Liver (tissue), 3 donors: ENCODE measurements around the gene DGKE.

ENCODE experiments used
- GABPA ChIP-seq, 2 donors: IDR thresholded peaks in 1 of 2; conservative IDR thresholded peaks in 1 of 2; 2 replicates each; pipeline ENCODE4 v1.6.1; 2016; ENCODE audit warnings: antibody characterized with exemption in 2 of 2, mild to moderate bottlenecking in 1 of 2, moderate library complexity in 1 of 2
- JUND ChIP-seq, 2 donors: IDR thresholded peaks; 2 replicates each; pipeline ENCODE4 v1.6.1; 2016; ENCODE audit warnings: antibody characterized with exemption in 2 of 2
- RAD21 ChIP-seq, 2 donors: IDR thresholded peaks; 2 replicates each; pipeline ENCODE4 v1.6.1; 2016; ENCODE audit warnings: antibody characterized with exemption in 2 of 2, mild to moderate bottlenecking in 2 of 2
- SP1 ChIP-seq: IDR thresholded peaks from 2 replicates; pipeline ENCODE4 v1.6.1; 2018; ENCODE audit warnings: antibody characterized with exemption, mild to moderate bottlenecking
- TAF1 ChIP-seq: conservative IDR thresholded peaks from 2 replicates; pipeline ENCODE4 v1.6.1; 2016; ENCODE audit warnings: antibody characterized with exemption, mild to moderate bottlenecking
- YY1 ChIP-seq: IDR thresholded peaks from 2 replicates; pipeline ENCODE4 v1.6.1; 2016; ENCODE audit warnings: antibody characterized with exemption, mild to moderate bottlenecking
- TF ChIP-seq, protein P1 (sequence below): fragments of 150-350 bp; IDR thresholded peaks from 2 replicates; pipeline ENCODE4 v1.5.1; 2017; ENCODE audit warnings: improper control_type of control experiment, low read depth, low read length; ENCODE audit not compliant: missing input control
- TF ChIP-seq, protein P2 (sequence below): IDR thresholded peaks from 2 replicates; pipeline ENCODE4 v1.6.1; 2016; ENCODE audit warnings: antibody characterized with exemption
- donor health status: healthy.
- donor health status: healthy.

- TF ChIP-seq, protein P1, sequence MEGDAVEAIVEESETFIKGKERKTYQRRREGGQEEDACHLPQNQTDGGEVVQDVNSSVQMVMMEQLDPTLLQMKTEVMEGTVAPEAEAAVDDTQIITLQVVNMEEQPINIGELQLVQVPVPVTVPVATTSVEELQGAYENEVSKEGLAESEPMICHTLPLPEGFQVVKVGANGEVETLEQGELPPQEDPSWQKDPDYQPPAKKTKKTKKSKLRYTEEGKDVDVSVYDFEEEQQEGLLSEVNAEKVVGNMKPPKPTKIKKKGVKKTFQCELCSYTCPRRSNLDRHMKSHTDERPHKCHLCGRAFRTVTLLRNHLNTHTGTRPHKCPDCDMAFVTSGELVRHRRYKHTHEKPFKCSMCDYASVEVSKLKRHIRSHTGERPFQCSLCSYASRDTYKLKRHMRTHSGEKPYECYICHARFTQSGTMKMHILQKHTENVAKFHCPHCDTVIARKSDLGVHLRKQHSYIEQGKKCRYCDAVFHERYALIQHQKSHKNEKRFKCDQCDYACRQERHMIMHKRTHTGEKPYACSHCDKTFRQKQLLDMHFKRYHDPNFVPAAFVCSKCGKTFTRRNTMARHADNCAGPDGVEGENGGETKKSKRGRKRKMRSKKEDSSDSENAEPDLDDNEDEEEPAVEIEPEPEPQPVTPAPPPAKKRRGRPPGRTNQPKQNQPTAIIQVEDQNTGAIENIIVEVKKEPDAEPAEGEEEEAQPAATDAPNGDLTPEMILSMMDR, result no peak
- no peak for TF ChIP-seq SP1
- no peak for TF ChIP-seq TAF1
- TF ChIP-seq RAD21 (IDR thresholded peaks at IDR 0.05), result no peak
- TF ChIP-seq GABPA (IDR thresholded peaks at IDR 0.05 in 1 of 2, conservative IDR thresholded peaks at IDR 0.05 in 1 of 2), result no peak
- TF ChIP-seq, protein P2, sequence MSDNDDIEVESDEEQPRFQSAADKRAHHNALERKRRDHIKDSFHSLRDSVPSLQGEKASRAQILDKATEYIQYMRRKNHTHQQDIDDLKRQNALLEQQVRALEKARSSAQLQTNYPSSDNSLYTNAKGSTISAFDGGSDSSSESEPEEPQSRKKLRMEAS, result no peak
- no peak for TF ChIP-seq JUND (IDR thresholded peaks at IDR 0.05)
- TF ChIP-seq YY1, result no peak
These were observed 26.2 kb upstream of the DGKE start for GRCh38 chr17:56807723-56808122.
